Panc1 (cell line): ENCODE data around the gene ZBTB46.

ENCODE experiments used
- POLR2AphosphoS5 ChIP-seq: IDR thresholded peaks from 2 replicates; pipeline ENCODE4 v1.6.1; 2012; ENCODE audit warnings: mild to moderate bottlenecking, low read depth, low read length, moderate library complexity
- SIN3A ChIP-seq: IDR thresholded peaks from 2 replicates; pipeline ENCODE4 v1.6.1; 2012; ENCODE audit warnings: low read depth, mild to moderate bottlenecking, low read length, moderate library complexity, borderline replicate concordance; ENCODE audit not compliant: insufficient read depth
- TF ChIP-seq, protein P1 (sequence below): fragments of 450-650 bp; IDR thresholded peaks from 2 replicates; pipeline ENCODE4 v1.5.1; 2017; ENCODE audit warnings: mild to moderate bottlenecking

DNA sequence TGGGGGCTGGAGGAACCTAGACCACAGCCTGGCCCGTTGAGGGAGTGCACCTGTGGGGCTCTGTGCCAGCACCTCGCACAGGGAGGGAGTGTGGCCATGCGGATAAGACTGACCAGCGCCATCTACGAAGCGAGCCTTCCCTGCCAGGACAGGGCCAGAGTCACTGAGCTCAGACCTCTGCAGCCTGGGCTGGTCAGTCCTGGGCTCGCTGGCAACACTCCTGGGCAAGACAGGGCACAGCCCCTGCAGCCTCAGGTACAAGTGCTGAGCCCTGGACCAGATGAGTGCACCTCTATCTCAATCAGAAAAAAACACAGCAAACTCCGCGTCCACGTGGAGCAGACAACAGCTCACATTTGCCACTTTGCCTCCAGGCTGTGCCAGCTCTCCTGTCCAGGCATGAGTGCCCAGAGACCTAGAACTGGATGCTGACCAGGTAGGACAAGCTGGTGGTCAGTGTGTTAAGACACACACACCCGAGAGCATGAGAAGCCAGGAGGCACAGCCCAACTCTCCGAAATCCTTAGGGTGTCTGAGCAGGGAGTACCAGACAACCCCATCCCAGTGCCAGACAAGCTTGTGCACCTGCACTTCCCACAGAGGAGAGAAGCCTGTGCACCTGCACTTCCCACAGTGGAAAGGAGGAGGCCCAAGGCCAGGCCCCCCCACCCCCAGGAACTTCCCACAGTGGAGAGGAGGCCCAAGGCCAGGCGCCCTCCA is 128.2 kb downstream of the ZBTB46 start:
- TF ChIP-seq, protein P1, sequence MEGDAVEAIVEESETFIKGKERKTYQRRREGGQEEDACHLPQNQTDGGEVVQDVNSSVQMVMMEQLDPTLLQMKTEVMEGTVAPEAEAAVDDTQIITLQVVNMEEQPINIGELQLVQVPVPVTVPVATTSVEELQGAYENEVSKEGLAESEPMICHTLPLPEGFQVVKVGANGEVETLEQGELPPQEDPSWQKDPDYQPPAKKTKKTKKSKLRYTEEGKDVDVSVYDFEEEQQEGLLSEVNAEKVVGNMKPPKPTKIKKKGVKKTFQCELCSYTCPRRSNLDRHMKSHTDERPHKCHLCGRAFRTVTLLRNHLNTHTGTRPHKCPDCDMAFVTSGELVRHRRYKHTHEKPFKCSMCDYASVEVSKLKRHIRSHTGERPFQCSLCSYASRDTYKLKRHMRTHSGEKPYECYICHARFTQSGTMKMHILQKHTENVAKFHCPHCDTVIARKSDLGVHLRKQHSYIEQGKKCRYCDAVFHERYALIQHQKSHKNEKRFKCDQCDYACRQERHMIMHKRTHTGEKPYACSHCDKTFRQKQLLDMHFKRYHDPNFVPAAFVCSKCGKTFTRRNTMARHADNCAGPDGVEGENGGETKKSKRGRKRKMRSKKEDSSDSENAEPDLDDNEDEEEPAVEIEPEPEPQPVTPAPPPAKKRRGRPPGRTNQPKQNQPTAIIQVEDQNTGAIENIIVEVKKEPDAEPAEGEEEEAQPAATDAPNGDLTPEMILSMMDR: no peak
- TF ChIP-seq POLR2AphosphoS5 (peak; percentile 41; the same call in 1 of the 2 replicates), SIN3A (no peak)
